ENCODE data around the gene KTI12.

DNA sequence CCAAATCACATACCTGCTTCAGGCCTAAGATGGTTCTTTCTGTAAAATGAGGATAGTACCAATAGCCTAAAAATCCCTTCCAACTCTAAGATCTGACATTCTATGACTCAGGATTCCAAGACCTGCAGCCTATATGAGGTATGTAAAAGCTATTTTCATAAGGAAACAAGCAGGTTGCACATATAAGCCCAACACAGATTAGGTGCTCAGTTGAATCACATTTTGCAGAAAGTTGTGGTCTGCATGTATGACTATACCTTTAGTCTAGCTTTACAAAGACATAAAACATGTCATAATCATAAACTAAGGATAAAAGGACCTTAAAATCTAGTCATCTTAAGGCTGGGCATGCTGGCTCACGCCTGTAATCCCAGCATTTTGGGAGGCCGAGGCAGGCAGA is 7.3 kb downstream of the KTI12 start:
- TF ChIP-seq, protein P1, sequence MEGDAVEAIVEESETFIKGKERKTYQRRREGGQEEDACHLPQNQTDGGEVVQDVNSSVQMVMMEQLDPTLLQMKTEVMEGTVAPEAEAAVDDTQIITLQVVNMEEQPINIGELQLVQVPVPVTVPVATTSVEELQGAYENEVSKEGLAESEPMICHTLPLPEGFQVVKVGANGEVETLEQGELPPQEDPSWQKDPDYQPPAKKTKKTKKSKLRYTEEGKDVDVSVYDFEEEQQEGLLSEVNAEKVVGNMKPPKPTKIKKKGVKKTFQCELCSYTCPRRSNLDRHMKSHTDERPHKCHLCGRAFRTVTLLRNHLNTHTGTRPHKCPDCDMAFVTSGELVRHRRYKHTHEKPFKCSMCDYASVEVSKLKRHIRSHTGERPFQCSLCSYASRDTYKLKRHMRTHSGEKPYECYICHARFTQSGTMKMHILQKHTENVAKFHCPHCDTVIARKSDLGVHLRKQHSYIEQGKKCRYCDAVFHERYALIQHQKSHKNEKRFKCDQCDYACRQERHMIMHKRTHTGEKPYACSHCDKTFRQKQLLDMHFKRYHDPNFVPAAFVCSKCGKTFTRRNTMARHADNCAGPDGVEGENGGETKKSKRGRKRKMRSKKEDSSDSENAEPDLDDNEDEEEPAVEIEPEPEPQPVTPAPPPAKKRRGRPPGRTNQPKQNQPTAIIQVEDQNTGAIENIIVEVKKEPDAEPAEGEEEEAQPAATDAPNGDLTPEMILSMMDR (IDR thresholded peaks at IDR 0.05; ENCODE audit: low read length) = no peak
- TF ChIP-seq EZH2 (optimal IDR thresholded peaks at IDR 0.05; ENCODE audit: low read depth, low read length) = no peak

All from MM.1S (cell line).